COR-L47 (cell line): Measurements from ENCODE around the gene SLC34A3.

Experiments used
- DNase-seq: peaks from one replicate; lab custom pipeline; 2025; lab: John Stamatoyannopoulos, UW

The SLC34A3 gene

GRCh38 chr9:137230705-137231371 lies at the start of gene SLC34A3:
Gene SLC34A3, plus strand, starts transcription at chr9:137230901. Its CDS starts 802 bp downstream, at chr9:137231703.
- no peak for DNase-seq

- no peak for DNase-seq
Measured at GRCh38 chr9:137181680-137182079, 49.0 kb upstream of the SLC34A3 start.

DNA sequence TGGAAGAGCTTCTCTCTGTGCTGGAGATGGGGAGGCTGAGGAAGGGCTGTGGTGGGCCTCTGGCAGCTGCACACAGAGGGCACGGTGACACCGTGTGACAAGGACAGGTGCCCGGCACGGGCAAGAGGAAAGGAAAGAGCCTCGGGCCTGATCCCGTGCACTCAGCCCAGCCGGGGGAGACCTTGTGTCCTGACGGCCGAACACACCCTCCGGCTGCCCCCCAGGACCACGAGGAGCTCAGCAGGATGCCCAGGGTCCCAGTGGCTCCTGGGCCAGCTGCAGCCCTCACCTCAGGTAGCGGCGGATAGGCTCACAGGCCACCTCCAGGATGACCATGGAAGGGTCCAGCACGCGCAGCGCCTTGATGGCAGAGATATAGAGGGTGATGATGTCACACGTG lies 47.9 kb upstream of the SLC34A3 start:
- no peak for DNase-seq

- no peak for DNase-seq
Measured at GRCh38 chr9:137183980-137184595, 46.6 kb upstream of the SLC34A3 start.

DNA sequence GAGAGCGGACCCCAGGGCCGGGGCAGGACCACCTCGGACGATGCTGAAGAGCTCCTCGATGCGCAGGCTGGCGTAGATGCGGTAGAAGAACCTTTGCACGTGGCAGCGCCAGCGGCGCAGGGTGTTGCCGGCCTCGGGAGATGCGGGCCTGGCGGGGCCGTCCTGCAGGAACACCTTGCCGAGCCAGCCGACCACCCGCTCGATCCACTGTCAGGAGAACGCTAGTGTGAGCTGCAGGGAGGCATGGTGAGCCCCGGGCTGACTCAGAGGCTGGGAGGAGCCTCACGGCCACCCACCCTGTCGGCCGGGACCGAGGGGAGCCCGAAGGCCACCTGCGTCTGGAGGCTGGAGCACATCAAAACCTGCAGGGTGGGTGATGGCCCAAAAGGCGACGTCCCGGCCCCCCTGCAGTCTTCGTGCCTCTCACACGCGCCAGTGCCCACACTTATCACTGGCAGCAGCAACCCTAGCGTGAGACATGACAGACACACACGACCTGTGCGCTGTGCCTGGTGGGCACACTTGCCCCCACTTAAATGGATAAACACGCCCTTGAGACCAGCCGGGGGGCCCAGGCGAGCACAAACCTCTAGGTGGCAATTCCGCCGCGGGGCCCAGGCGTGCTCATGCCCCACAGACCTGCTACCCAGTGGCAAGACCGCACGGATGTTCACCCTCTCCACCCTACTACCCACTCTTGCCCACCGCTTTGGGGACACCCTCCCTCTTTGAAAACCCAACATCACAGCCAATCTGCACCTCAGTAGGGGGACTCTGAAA lies 45.6 kb upstream of the SLC34A3 start:
- DNase-seq = no peak

DNA sequence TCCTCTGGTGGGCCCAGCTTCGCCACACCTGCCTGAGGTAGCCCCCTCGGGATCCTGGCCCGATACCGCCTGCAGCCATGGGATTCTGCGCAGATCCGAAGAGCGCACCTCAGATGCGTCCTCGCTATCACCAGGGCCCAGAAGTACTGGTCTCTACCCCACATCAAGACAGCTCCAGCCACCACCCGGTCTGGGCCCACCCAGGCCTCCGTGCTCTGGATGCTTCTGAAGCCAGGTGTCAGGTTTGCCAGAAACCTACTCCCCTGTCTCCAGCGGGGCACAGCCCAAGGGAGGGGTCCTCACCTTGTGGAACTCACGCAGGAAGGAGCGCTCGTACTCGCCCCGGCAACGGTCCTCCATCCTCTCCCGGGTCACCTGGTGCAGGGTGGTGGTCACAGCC lies 44.8 kb upstream of the SLC34A3 start:
- no peak for DNase-seq

- DNase-seq = no peak
Measured at GRCh38 chr9:137186385-137186784, 44.3 kb upstream of the SLC34A3 start.

- DNase-seq = no peak
Measured at GRCh38 chr9:137187386-137187785, 43.3 kb upstream of the SLC34A3 start.

DNA sequence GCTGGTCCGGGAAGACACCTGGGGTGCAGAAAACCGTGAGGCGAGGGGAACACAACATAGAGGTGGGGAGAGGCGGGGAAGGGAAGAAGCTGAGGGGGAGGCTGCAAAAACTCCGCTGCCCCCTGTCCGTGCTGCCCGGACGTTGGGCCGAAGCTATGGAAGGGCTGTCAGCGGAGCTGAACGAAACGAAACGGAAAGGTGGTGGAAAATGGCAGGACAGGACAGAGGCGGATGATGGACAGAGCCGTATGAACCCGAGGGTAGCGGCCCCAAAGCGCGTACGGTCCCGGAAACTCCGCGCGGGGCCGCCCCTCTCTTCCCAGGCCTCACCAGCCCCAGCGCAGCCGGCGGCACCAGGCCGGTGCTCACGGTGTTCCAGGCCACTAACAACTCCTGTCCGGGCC lies 42.6 kb upstream of the SLC34A3 start:
- DNase-seq = no peak

- DNase-seq = peak; percentile 91
Measured at GRCh38 chr9:137188490-137189296, 42.0 kb upstream of the SLC34A3 start, which contains the start of the genes ANAPC2 and SSNA1. Gene ANAPC2, minus strand, starts transcription at chr9:137188560. Its CDS starts 28 bp downstream, at chr9:137188532. Gene SSNA1, plus strand, starts transcription at chr9:137188676. Its CDS starts 51 bp downstream, at chr9:137188727.

- DNase-seq = no peak
Measured at GRCh38 chr9:137189297-137190295, 41.1 kb upstream of the SLC34A3 start.

- no peak for DNase-seq
Measured at GRCh38 chr9:137190315-137190856, 40.3 kb upstream of the SLC34A3 start.

DNA sequence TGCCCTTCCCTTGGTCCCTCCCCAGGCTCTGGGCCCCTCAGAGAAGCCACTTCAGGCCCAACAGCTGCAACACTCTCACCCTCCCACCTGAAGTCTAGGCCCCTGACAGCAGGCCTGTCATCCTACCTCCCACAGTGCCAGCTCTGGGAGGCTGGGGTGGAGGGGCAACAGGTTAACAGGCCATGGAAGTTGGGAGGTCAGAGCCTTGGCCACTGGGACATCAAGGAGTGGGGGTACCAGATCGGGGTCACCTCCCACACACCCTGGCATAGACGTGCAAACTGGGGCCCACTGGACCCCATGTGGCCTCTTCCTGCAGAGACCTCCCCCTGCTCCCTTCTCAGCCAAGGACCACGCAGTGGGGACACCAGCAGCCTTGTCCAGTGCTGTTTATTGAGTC lies 39.5 kb upstream of the SLC34A3 start:
- no peak for DNase-seq

- no peak for DNase-seq
Measured at GRCh38 chr9:137191691-137192447, 38.8 kb upstream of the SLC34A3 start.

DNA sequence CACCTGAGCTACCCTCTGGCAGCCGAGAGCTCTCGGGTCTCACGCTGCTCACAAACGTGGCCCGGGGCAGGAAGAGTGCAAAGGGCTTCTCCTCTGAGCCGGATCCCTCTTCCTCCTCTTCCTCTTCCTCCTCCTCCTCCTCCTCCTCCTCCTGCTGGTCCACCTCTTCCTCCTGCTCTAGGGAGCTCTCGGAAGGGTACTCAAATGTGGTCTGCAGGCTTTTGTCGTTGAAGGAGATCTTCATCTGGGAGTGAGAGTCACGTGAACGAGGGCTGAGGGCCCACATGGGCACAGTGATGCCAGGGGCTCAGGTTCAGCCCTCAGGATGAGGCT lies 38.3 kb upstream of the SLC34A3 start:
- no peak for DNase-seq

DNA sequence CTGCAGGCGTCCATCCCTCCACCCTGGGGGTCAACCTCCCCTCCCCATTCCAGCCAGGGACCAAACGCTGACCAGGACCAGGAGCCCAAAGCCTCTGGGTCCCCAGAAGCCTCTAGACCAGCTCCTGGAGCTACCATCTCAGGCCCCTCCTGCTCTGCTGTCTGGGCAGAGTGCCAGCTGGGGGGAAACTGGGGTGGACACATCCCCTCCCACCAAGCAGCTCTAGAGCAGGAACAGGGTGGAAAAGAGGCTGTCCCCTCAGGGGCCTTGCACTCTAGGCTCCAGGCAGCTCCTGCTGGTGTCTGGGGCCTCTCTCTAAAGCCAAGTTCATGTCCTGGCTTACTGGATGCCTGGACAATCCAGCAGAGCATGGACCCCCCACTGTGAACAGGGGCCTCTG lies 37.8 kb upstream of the SLC34A3 start:
- no peak for DNase-seq

- no peak for DNase-seq
Measured at GRCh38 chr9:137193771-137194170, 36.9 kb upstream of the SLC34A3 start.

DNA sequence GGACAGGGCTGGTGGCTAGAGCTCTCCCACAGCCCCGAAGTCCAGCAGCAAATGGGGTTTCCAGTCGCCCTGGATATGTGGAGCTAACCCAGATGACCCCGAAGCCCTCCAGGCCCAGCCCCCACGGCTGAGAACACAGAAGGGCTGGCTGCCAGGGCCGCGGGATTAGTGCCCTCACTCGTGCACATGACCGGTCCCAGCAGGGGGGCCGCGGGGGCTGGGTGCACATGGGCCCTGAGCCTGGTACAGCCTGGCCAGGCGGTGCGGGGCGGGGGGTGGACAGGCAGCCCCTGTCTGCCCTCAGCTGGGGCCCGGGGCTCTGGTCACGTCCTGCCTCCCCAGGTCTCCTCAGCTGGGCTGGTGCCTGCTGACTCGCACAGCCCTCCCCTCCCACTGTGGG lies 36.3 kb upstream of the SLC34A3 start:
- DNase-seq = no peak

GRCh38 chr9:137194909-137195308 lies 35.8 kb upstream of the SLC34A3 start:
- DNase-seq = no peak
